SW480 (cell line): Measurements from ENCODE around the gene KLHDC4.

Experiments used
- DNase-seq: peaks from one replicate; pipeline ENCODE4 v3.0.0-alpha.2; 2016; ENCODE audit warnings: low spot score

The KLHDC4 gene

GRCh38 chr16:87698676-87699199, 67.0 kb downstream of the KLHDC4 start:
- DNase-seq, result no peak

GRCh38 chr16:87698241-87698640, 67.5 kb downstream of the KLHDC4 start:
- DNase-seq, result no peak

- no peak for DNase-seq
These were observed 68.0 kb downstream of the KLHDC4 start for GRCh38 chr16:87697792-87698191.

- no peak for DNase-seq
These were observed 68.5 kb downstream of the KLHDC4 start for GRCh38 chr16:87697256-87697655.

- no peak for DNase-seq
These were observed 69.1 kb downstream of the KLHDC4 start for GRCh38 chr16:87696726-87697125.

- no peak for DNase-seq
These were observed 70.3 kb downstream of the KLHDC4 start for GRCh38 chr16:87695534-87695933.

GRCh38 chr16:87694441-87695125, 71.2 kb downstream of the KLHDC4 start:
- no peak for DNase-seq

GRCh38 chr16:87693827-87694226, 72.0 kb downstream of the KLHDC4 start:
- DNase-seq, result no peak

- DNase-seq, result no peak
These were observed 73.0 kb downstream of the KLHDC4 start for GRCh38 chr16:87692756-87693155.

- no peak for DNase-seq
These were observed 73.6 kb downstream of the KLHDC4 start for GRCh38 chr16:87692176-87692575.

GRCh38 chr16:87691686-87692079, 74.1 kb downstream of the KLHDC4 start:
- DNase-seq, result no peak

GRCh38 chr16:87690911-87691685, 74.7 kb downstream of the KLHDC4 start:
- DNase-seq, result no peak

- no peak for DNase-seq
These were observed 75.8 kb downstream of the KLHDC4 start for GRCh38 chr16:87689956-87690465.

- no peak for DNase-seq
These were observed 76.6 kb downstream of the KLHDC4 start for GRCh38 chr16:87688876-87689815.

- DNase-seq, result no peak
These were observed 77.7 kb downstream of the KLHDC4 start for GRCh38 chr16:87687998-87688529.

- DNase-seq, result no peak
These were observed 78.5 kb downstream of the KLHDC4 start for GRCh38 chr16:87687126-87687910.

- DNase-seq, result no peak
These were observed 79.1 kb downstream of the KLHDC4 start for GRCh38 chr16:87686697-87687096.

GRCh38 chr16:87685766-87686165, 80.0 kb downstream of the KLHDC4 start:
- no peak for DNase-seq

- DNase-seq, result no peak
These were observed 80.4 kb downstream of the KLHDC4 start for GRCh38 chr16:87685405-87685755.

GRCh38 chr16:87684711-87685404, 80.9 kb downstream of the KLHDC4 start:
- DNase-seq, result no peak
